ENCODE results near the gene TERT.
"Not testable (repeated sequence)": the region's sequence is repeated elsewhere in the genome, so short reads cannot be mapped to it uniquely, and the experiment has no call there.

The TERT gene

GRCh38 chr5:1293416-1294205 lies 1.3 kb downstream of the TERT start:
- DNase-seq, result no peak

- no peak for DNase-seq
Measured at GRCh38 chr5:1292846-1293415, 1.9 kb downstream of the TERT start.

- DNase-seq, result no peak
Measured at GRCh38 chr5:1292139-1292538, 2.7 kb downstream of the TERT start.

- no peak for DNase-seq
Measured at GRCh38 chr5:1291611-1292080, 3.2 kb downstream of the TERT start.

- DNase-seq, result not testable (repeated sequence)
Measured at GRCh38 chr5:1290956-1291355, 3.9 kb downstream of the TERT start.

GRCh38 chr5:1289559-1289958 lies 5.3 kb downstream of the TERT start:
- not testable (repeated sequence) for DNase-seq

- DNase-seq, result no peak
Measured at GRCh38 chr5:1288439-1289335, 6.2 kb downstream of the TERT start.

GRCh38 chr5:1285883-1286291 lies 9.0 kb downstream of the TERT start:
- no peak for DNase-seq

- DNase-seq, result no peak
Measured at GRCh38 chr5:1285141-1285540, 9.7 kb downstream of the TERT start.

GRCh38 chr5:1284336-1284970 lies 10.4 kb downstream of the TERT start:
- DNase-seq, result not testable (repeated sequence)

- DNase-seq, result not testable (repeated sequence)
Measured at GRCh38 chr5:1283729-1284041, 11.2 kb downstream of the TERT start.

- not testable (repeated sequence) for DNase-seq
Measured at GRCh38 chr5:1282993-1283728, 11.7 kb downstream of the TERT start.

GRCh38 chr5:1282131-1282992 lies 12.5 kb downstream of the TERT start:
- DNase-seq, result no peak

GRCh38 chr5:1281038-1281882 lies 13.6 kb downstream of the TERT start:
- DNase-seq, result no peak

- DNase-seq, result no peak
Measured at GRCh38 chr5:1280177-1281037, 14.5 kb downstream of the TERT start.

GRCh38 chr5:1279443-1280151 lies 15.3 kb downstream of the TERT start:
- no peak for DNase-seq

GRCh38 chr5:1278656-1279442 lies 16.0 kb downstream of the TERT start:
- DNase-seq, result no peak

GRCh38 chr5:1278216-1278615 lies 16.7 kb downstream of the TERT start:
- DNase-seq, result no peak
